ENCODE measurements around the gene OOSP4A. TPM values are rescaled to one million over a fixed set of nuclear protein-coding genes. Genes with fewer than 3 reads are reported as not detected.

OOSP4A gene
- total and polyA plus RNA-seq, 2 of the 13 experiments (the other 11 are each of a cell fraction or from before 2014, with no cell fraction given), result not detected

DNA sequence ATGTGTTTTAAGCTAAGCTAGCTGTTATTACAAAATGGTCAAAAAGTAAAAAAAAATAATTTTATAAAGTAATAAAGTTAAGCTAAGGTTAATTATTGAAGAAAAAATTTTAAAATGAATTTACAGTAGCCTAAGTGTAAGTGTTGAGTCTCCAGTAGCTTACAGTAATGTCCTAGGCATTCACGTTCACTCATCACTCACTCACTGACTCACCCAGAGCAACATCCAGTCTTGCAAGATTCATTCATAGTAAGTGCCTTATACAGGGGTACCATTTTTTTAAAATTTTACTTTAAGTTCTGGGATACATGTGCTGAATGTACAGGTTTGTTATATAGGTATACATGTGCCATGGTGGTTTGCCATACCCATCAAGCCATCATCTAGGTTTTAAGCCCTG lies 41.5 kb downstream of the OOSP4A start:
- H3K9ac ChIP-seq (ENCODE audit: insufficient read depth, low read depth, low read length), result no peak overlapping the region
- ChIA-PET POLR2A (no interaction called here), CTCF (ENCODE audit: low intra/inter-chr PET ratio, low total read pairs) (no interaction called here)
- H4K20me1 ChIP-seq (ENCODE audit: insufficient read depth, low read length), result no peaks in the 10 kb centered on the region
- DNase-seq (ENCODE audit: low spot score) (no peak), ATAC-seq (no peak), FAIRE-seq (no peak)
- H2AFZ ChIP-seq (ENCODE audit: low read length), result no peak overlapping the region
- H3K79me2 ChIP-seq (ENCODE audit: insufficient read depth, low read length), result no peaks in the 10 kb centered on the region
- in situ Hi-C loops (cut with HindIII; ENCODE audit: extremely low pct_ligation_motif_present, low pct_unique_long_range_greater_than_20kb), result no loop called here
- H3K4me3 ChIP-seq (replicated peaks in 1 of 3; ENCODE audit: insufficient read depth in 1 of 3, low read depth in 2 of 3, low read length in 3 of 3), result no peak overlapping the region
- no peak for TF ChIP-seq SOX6 (IDR thresholded peaks at IDR 0.05)
- no peak for TF ChIP-seq SOX6 (CRISPR knock-in tag; IDR thresholded peaks at IDR 0.05)
- TF ChIP-seq, protein P1, sequence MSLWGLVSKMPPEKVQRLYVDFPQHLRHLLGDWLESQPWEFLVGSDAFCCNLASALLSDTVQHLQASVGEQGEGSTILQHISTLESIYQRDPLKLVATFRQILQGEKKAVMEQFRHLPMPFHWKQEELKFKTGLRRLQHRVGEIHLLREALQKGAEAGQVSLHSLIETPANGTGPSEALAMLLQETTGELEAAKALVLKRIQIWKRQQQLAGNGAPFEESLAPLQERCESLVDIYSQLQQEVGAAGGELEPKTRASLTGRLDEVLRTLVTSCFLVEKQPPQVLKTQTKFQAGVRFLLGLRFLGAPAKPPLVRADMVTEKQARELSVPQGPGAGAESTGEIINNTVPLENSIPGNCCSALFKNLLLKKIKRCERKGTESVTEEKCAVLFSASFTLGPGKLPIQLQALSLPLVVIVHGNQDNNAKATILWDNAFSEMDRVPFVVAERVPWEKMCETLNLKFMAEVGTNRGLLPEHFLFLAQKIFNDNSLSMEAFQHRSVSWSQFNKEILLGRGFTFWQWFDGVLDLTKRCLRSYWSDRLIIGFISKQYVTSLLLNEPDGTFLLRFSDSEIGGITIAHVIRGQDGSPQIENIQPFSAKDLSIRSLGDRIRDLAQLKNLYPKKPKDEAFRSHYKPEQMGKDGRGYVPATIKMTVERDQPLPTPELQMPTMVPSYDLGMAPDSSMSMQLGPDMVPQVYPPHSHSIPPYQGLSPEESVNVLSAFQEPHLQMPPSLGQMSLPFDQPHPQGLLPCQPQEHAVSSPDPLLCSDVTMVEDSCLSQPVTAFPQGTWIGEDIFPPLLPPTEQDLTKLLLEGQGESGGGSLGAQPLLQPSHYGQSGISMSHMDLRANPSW (CRISPR knock-in tag; IDR thresholded peaks at IDR 0.05; ENCODE audit: borderline replicate concordance), result no peak
- TF ChIP-seq, protein P2, sequence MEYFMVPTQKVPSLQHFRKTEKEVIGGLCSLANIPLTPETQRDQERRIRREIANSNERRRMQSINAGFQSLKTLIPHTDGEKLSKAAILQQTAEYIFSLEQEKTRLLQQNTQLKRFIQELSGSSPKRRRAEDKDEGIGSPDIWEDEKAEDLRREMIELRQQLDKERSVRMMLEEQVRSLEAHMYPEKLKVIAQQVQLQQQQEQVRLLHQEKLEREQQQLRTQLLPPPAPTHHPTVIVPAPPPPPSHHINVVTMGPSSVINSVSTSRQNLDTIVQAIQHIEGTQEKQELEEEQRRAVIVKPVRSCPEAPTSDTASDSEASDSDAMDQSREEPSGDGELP (IDR thresholded peaks at IDR 0.05; ENCODE audit: borderline replicate concordance, low read depth), result no peak
- TF ChIP-seq FOXJ3 (CRISPR knock-in tag; IDR thresholded peaks at IDR 0.05; ENCODE audit: borderline replicate concordance), result no peak
- no peak for TF ChIP-seq ZSCAN20 (CRISPR knock-in tag; IDR thresholded peaks at IDR 0.05; ENCODE audit: borderline replicate concordance)
- H3K9me3 ChIP-seq (ENCODE audit: low read length), result no peaks in the 10 kb centered on the region
- intact Hi-C loops (cut with micrococcal nuclease; ENCODE audit: unreplicated experiment), result no loop called here
- no TSS peak for BruUV-seq (replicated peaks)
- H3K27me3 ChIP-seq (ENCODE audit: control insufficient read depth in 1 of 2, insufficient read depth in 2 of 2, low read length in 2 of 2), result no peaks in the 10 kb centered on the region
- no peak overlapping the region for H3K4me2 ChIP-seq (ENCODE audit: low read depth, low read length)
- 11% methylated on average over 1 of the region's 1 CpG for WGBS (ENCODE audit: low lambda C conversion rate)
- H3K27ac ChIP-seq (ENCODE audit: extremely low read length, insufficient read depth, low read length), result no peak overlapping the region
- no peaks in the 10 kb centered on the region for H3K4me1 ChIP-seq (ENCODE audit: insufficient read depth, low read length)
- H3K36me3 ChIP-seq (replicated peaks in 1 of 2; ENCODE audit: control insufficient read depth in 1 of 2, insufficient read depth in 2 of 2, low read length in 2 of 2), result no peaks in the 10 kb centered on the region
